Measurements from ENCODE around the gene USH1G. TPM values are rescaled to one million over a fixed set of nuclear protein-coding genes. Genes with fewer than 3 reads are reported as not detected.
"Not testable (repeated sequence)": the region's sequence is repeated elsewhere in the genome, so short reads cannot be mapped to it uniquely, and the experiment has no call there.

Gene USH1G
- total RNA-seq = not detected
- 0 reads per million in 2 donors for total RNA-seq

DNA sequence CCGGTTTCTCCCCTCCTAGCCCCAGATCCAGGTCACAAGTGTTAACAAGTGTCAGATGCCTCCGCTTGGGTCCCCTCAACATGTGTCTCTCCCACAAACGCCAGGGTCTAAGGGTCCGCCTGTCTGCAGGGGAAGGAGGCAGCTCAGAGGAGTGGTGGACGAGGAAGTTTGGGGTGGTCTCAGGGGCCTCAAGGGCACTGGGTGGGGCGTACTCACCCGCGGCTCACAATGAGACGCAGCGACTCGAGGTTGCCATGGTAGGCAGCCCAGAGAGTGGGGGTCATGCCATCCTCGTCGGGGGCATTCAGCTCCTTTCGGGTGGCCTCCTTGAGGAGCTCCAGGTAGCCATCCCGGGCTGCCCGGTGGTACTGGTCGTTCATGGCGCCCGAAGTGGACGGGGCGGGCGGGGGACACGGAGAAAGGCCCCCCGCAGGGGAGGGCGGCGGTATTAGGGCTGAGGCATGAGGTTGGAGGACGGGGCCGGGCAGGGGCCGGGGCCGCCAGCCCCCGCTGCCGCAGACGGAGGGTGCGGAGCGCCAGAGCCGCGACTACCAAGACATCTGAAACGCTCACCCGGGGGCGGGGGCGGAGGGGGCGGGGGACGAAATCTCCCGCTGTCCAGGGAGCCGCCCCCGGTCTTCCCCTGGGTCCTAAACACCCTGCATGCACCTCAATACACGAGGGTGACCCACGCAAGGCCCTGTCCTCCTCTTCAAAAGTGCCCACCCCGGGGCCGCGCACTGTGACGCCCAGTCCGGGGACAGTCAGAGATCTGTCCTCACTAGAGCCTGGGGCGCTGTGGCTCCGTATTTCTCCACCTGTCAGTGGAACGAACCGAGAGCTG is at the start of gene USH1G:
TSS of gene USH1G (minus strand) at position 562 of the 844 bp plus-strand sequence. CDS start at position 380, 182 bp downstream.
- no peak within 1 kb of the TSS for H3K27ac Mint-ChIP-seq
- no peaks in the 10 kb centered on the region for H3K9me3 ChIP-seq (ENCODE audit: control insufficient read depth, low read length, poor library complexity, severe bottlenecking)
- DNase-seq = no peak
- H3K36me3 Mint-ChIP-seq (ENCODE audit: low read depth) = peaks cover 3% of the 10 kb centered on the region
- peak within 1 kb of the TSS; percentile 73 for H3K4me3 Mint-ChIP-seq
- H3K27me3 Mint-ChIP-seq = peaks cover 55% of the 10 kb centered on the region
- peaks cover 8% of the 10 kb centered on the region for H3K4me1 Mint-ChIP-seq
- ATAC-seq = peak; percentile 44

DNA sequence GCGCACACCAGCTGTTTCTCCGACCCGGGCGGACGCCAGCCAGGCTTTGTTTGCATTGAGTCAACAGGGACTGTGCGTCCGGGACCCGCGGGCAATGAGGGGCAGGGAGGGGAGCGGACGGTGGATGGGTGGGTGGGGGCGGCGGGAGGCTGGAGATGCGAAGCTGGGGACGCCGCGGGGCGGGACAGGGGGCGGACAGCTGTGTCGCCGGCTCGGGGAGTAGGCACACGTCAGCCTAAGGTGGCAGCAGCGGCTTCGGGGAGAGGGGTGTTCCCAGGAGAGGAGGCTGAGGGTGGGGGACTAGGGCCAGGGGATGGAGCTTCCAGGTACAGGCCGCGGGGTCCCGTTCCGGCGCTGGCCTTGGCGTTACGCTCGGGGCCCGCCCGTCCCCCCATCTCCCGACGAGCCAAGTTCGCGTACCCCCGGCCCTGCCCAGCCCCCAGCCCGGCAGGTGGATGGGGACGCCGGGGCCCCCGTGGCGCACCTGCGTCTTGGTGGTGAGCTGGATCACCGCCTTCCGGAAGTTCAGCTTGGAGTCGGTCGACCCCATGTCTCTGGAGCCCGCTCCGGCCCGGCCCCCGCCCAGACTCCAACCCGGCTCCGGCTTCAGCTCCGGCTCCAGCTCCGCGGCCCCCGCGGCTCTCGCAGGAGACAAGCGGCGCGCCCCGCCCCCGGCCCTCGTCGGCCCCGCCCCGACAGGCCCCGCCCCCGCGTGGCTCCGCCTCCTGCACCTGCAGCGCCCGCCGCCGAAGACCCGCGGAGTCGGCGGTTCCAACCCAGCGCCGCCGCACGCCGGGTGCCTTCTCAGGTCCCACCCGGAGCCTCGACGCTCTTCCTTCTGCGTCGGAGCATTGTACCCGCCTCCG is 49.3 kb upstream of the USH1G start, which contains the start of gene HID1:
TSS of gene HID1 (minus strand) at position 653 of the 866 bp plus-strand sequence. CDS start at position 550, 103 bp downstream.
- H3K27ac Mint-ChIP-seq = peak within 1 kb of the TSS; percentile 27
- H3K27me3 Mint-ChIP-seq = peaks cover 11% of the 10 kb centered on the region

DNA sequence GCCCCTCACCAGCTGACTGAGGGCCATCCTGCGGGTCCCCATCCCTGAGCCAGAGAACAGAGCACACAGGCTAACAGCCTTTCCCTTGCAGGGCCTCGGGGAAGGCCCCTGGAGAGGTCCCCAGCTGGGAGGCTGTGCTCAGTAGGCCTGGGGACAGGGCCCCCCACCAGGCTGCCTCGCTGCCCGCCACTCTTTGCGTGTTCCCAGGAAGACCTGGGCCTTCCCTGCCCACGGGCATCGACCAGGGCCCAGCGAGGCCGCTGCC is 48.7 kb upstream of the USH1G start:
- H3K4me1 Mint-ChIP-seq = peaks cover 6% of the 10 kb centered on the region
- H3K27me3 Mint-ChIP-seq = peaks cover 11% of the 10 kb centered on the region
- H3K4me3 Mint-ChIP-seq = peak overlapping the region; percentile 93
- no peak for ATAC-seq
- no peak for DNase-seq
- H3K9me3 ChIP-seq (ENCODE audit: control insufficient read depth, low read length, poor library complexity, severe bottlenecking) = no peaks in the 10 kb centered on the region
- H3K27ac Mint-ChIP-seq = no peak overlapping the region
- peaks cover 2% of the 10 kb centered on the region for H3K36me3 Mint-ChIP-seq (ENCODE audit: low read depth)

More for the DNA sequence above, 49.3 kb upstream of the USH1G start, which contains the start of gene HID1:
- no peaks in the 10 kb centered on the region for H3K9me3 ChIP-seq (ENCODE audit: control insufficient read depth, low read length, poor library complexity, severe bottlenecking)
- DNase-seq (peak; percentile 65 to 85 (median 83)), ATAC-seq (peak; percentile 93)
- Mint-ChIP-seq H3K4me3 (peak within 1 kb of the TSS; percentile 93), H3K4me1 (peaks cover 6% of the 10 kb centered on the region), H3K36me3 (ENCODE audit: low read depth) (peaks cover 2% of the 10 kb centered on the region)

DNA sequence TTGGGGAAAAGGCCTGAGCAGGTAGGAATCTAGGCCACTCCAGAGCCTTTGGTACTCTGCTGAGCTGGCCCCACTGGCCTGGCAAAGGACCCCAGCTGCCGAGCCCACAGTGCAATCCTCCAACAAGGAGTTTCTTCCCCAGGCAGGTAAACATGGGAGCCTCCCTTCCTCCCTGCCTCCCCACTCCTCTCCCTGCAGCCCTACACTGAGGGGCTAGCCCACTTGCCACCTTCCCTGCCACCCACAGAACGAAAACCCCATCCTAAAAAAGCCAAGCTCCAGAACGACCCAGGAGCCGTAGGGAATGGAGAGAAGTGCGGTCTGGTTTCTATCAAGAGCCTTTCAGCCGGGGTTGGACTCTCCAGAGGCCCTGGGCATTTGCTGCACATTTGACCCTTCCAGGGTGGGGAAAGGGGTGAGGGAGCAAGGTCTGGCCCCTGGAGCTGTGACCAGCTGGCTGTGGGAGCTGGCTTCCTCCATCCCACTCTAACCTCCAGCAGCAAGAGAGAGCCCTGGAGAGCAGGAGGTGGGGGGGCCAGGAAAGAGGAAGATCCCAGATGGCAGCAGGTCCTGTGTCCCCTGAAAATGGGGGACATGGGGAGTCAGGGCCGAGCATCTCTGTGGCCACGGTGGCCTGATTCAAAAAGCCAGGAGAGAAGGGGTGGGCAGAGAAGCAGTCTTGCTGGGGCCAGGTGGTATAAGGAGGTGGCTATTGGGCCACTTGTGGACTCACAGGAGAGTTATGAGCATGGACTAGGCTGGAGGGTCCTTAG is 48.2 kb upstream of the USH1G start:
- H3K9me3 ChIP-seq (ENCODE audit: control insufficient read depth, low read length, poor library complexity, severe bottlenecking) = no peaks in the 10 kb centered on the region
- ATAC-seq (no peak), DNase-seq (no peak)
- peaks cover 11% of the 10 kb centered on the region for H3K27me3 Mint-ChIP-seq
- peaks cover 2% of the 10 kb centered on the region for H3K36me3 Mint-ChIP-seq (ENCODE audit: low read depth)
- H3K4me3 Mint-ChIP-seq = peak overlapping the region; percentile 93
- peak overlapping the region; percentile 27 for H3K27ac Mint-ChIP-seq
- peaks cover 6% of the 10 kb centered on the region for H3K4me1 Mint-ChIP-seq

DNA sequence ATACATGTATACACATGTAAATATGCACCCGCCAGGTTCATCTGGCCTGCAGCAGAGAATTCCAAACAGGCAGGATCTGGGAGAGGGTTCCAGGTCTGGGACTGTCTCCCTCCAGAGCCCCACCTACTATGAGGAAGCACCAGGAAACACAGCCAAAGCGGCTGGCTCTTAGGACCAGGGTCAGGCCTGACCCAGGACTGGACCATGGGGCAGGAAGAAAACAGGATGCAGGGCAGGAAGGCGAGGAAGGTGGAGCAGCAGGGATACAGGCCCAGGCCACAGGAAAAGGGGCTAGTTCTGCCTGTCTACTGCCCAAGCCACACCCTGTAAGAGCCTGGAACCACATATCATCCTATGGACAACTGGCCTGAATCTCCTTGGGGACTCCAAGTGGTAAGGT is 47.3 kb upstream of the USH1G start:
- Mint-ChIP-seq H3K4me3 (peak overlapping the region; percentile 47), H3K27me3 (peaks cover 11% of the 10 kb centered on the region)
- no peak for ATAC-seq

DNA sequence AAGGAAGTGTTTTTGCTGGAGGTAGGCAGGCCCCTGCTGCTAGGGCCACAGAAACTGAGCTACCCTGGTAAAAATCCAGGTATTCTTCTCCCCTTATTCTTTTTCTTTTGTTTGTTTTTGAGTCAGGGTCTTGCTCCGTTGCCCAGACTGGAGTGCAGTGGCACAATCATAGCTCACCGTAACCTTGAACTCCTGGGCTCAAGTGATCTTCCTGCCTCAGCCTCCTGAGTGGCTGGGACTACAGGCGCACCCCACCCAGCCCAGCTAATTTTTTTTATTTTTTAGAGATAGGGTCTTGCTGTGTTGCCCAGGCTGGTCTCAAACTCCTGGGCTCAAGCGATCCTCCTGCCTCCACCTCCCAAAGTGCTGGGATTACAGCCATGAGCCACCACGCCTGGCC is 46.4 kb upstream of the USH1G start:
- H3K27ac Mint-ChIP-seq = peak overlapping the region; percentile 45
- H3K27me3 Mint-ChIP-seq; H3K36me3 Mint-ChIP-seq (ENCODE audit: low read depth); DNase-seq; H3K9me3 ChIP-seq (ENCODE audit: control insufficient read depth, low read length, poor library complexity, severe bottlenecking); ATAC-seq; H3K4me1 Mint-ChIP-seq; H3K4me3 Mint-ChIP-seq: not testable (repeated sequence)

More for the DNA sequence above, 47.3 kb upstream of the USH1G start:
- peaks cover 2% of the 10 kb centered on the region for H3K36me3 Mint-ChIP-seq (ENCODE audit: low read depth)
- H3K4me1 Mint-ChIP-seq = peaks cover 6% of the 10 kb centered on the region
- H3K9me3 ChIP-seq (ENCODE audit: control insufficient read depth, low read length, poor library complexity, severe bottlenecking) = no peaks in the 10 kb centered on the region
- H3K27ac Mint-ChIP-seq = no peak overlapping the region
- DNase-seq = no peak

DNA sequence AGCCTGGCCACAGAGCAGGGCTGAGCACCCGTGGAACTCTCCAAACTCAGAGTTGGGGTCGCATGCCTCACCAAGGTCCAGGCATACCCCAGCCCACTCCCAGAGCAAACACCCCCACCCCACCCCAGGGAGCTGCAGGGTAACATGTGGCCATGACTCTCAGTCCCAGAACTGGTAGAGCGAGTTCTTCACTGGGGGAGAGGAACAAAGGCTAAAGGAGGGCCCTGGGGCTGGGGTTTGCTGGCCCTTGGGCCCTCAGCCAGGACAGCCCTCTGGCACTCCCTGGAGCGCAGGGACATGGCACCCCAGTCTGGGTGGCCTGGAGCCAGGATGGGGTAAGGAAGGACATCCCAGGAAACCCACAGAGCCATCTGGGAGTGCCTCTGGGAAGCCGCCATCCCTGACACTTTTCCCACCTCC is 45.3 kb upstream of the USH1G start:
- no peaks in the 10 kb centered on the region for H3K9me3 ChIP-seq (ENCODE audit: control insufficient read depth, low read length, poor library complexity, severe bottlenecking)
- no peak overlapping the region for H3K27ac Mint-ChIP-seq
- H3K4me1 Mint-ChIP-seq = peaks cover 9% of the 10 kb centered on the region
- H3K36me3 Mint-ChIP-seq (ENCODE audit: low read depth) = peaks cover 2% of the 10 kb centered on the region
- DNase-seq = no peak
- no peak for ATAC-seq
- H3K27me3 Mint-ChIP-seq = peaks cover 6% of the 10 kb centered on the region
- H3K4me3 Mint-ChIP-seq = no peak overlapping the region

DNA sequence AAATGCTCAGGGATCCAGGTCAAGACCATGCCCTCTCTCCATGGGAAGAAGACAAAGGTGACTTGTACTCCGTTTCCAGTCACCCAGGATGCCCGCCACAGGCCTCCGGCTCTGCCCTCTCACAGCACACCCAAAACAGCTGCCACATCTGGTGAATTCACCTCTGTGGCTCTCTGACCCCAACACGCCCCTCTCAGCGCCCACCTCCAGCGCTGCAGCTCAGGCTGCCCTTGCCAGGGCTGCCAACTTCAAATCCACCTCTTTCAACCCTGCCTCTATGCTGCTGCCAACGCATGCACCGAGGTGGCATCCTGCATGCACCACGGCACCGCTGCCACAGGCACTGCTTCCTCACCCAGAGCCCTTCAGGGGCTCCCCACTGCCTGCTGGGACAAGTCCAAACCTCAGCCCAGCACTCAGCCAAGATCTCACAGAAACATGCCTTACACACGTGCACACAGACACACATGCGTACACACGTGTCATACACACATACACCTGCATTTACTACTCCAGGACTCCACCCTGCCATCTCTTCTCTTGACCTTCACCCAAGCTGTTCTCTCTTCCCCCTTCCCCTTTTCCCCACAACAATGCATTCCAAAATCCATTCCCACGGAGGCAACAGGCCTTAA is 42.0 kb upstream of the USH1G start:
- DNase-seq = no peak
- H3K9me3 ChIP-seq (ENCODE audit: control insufficient read depth, low read length, poor library complexity, severe bottlenecking) = no peaks in the 10 kb centered on the region
- Mint-ChIP-seq H3K4me3 (no peak overlapping the region), H3K27me3 (no peaks in the 10 kb centered on the region), H3K36me3 (ENCODE audit: low read depth) (peaks cover 2% of the 10 kb centered on the region), H3K27ac (peak overlapping the region; percentile 80), H3K4me1 (peaks cover 9% of the 10 kb centered on the region)
- ATAC-seq = no peak

DNA sequence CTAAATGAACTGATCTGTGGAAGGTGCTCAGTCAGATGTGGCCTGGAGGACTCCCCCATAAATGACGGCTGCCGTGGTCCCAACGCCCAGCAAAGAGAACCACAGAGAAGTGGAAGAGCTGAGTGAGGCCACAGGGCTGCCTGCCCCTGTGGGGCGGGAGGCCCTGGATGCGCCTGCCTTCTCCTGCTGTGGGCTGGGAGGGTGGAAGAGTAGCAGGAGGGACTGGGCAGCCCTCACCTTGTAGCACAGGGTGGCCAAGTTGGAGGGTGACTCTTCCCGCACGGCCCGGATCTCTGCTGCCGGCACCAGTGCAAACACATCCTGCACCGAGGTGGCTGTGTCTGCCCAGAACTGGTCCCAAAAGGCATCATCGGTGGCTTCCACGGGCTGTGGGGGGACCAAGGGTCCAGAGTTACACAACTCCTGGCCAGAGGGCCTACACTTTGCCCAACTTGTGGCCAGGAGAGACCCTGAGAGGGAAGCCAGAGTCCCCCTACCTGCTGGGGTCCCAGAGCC is 41.2 kb upstream of the USH1G start:
- no peak overlapping the region for H3K27ac Mint-ChIP-seq
- no peak for ATAC-seq

DNA sequence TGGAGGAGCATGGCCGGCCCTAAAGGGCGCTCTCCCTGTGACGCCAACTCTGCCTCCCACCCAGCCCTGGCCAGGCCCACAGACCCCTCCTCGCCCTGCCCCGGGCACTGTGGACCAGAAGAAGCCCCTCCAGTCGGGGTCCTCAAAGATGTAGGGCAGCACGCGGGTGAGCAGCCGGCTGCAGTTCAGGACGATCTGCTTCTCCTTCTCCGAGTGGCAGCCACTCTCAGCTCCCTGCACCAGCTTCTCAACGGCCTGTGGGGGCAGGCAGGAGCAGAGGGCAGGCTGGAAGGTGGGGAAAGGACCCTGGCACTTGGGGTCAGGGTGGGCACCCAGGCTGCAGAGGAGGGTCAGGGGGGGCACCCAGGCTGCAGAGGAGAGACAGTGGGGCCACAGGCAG is 40.6 kb upstream of the USH1G start:
- DNase-seq = no peak
- Mint-ChIP-seq H3K27me3 (no peaks in the 10 kb centered on the region), H3K4me1 (peaks cover 9% of the 10 kb centered on the region), H3K4me3 (no peak overlapping the region), H3K36me3 (ENCODE audit: low read depth) (peaks cover 2% of the 10 kb centered on the region), H3K27ac (no peak overlapping the region)
- H3K9me3 ChIP-seq (ENCODE audit: control insufficient read depth, low read length, poor library complexity, severe bottlenecking) = no peaks in the 10 kb centered on the region
- ATAC-seq = no peak

More for the DNA sequence above, 41.2 kb upstream of the USH1G start:
- DNase-seq = no peak
- H3K9me3 ChIP-seq (ENCODE audit: control insufficient read depth, low read length, poor library complexity, severe bottlenecking) = no peaks in the 10 kb centered on the region
- H3K36me3 Mint-ChIP-seq (ENCODE audit: low read depth) = peaks cover 2% of the 10 kb centered on the region
- peaks cover 9% of the 10 kb centered on the region for H3K4me1 Mint-ChIP-seq
- no peak overlapping the region for H3K4me3 Mint-ChIP-seq
- no peaks in the 10 kb centered on the region for H3K27me3 Mint-ChIP-seq

DNA sequence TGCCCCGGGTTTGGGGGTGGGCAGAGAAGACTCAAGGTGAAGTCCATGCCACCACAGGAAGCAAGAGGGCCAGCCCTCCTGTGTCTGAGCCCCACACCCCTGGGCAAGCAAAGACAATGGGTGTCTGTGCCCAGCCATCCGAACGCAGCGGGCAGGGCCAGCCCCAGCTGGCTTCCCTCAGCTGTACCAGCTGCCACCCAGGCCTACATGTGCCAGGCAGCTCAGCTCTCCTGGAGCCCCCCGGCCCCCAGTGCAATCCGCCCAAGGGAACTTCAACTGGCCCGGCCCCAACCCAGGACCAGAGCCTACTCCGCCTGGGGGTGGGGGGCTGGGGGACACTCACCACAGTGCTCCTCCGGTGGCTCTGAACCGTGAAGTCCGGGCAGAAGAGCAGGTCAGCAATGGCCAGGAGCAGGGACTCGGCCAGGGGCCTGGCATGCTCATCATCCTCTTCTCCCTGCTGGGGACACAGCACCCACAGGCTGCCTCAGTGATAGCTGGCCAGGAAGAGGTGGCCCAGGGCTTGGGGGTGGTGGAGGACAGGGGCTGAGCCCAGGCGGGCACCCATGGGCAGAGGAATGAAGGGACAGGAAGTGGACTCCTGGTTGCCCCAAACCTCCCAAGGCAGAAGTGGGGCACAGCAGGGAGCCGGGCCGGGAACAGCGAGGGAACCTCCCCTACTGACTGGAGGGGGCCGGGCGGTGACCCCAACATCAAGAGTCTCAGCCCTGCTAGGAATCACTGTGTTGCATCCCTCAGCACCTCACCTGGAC is 39.8 kb upstream of the USH1G start:
- H3K9me3 ChIP-seq (ENCODE audit: control insufficient read depth, low read length, poor library complexity, severe bottlenecking) = no peaks in the 10 kb centered on the region
- ATAC-seq (no peak), DNase-seq (no peak)
- H3K4me3 Mint-ChIP-seq = no peak overlapping the region
- H3K27me3 Mint-ChIP-seq = no peaks in the 10 kb centered on the region
- H3K27ac Mint-ChIP-seq = no peak overlapping the region
- peaks cover 2% of the 10 kb centered on the region for H3K36me3 Mint-ChIP-seq (ENCODE audit: low read depth)
- H3K4me1 Mint-ChIP-seq = peaks cover 9% of the 10 kb centered on the region

Data from T-helper 17 cell (primary cell).